GM23338 (cell line): Measurements from ENCODE around the gene APOL2.

Source experiments
- CREB1 ChIP-seq: fragments of 250-450 bp; sonication (Bioruptor Pico); IDR thresholded peaks from 2 replicates; pipeline ENCODE4 v1.5.0; 2020; ENCODE audit warnings: low read depth, mild to moderate bottlenecking, moderate library complexity
- CTCF ChIP-seq, 2 experiments: fragments of 200-600 bp in 1 of 2; sonication (generic) in 1 of 2; conservative IDR thresholded peaks; 2 replicates each; pipeline versions ENCODE4 v1.5.1 to v1.6.1; 2016 to 2017; ENCODE audit warnings: antibody characterized with exemption in 2 of 2, low read depth in 2 of 2, mild to moderate bottlenecking in 2 of 2, moderate library complexity in 1 of 2
- ETS1 ChIP-seq: IDR thresholded peaks from 2 replicates; pipeline ENCODE4 v1.6.1; 2016; ENCODE audit warnings: antibody characterized with exemption
- EZH2 ChIP-seq: fragments of 200-600 bp; sonication (generic); IDR thresholded peaks from one replicate; pipeline ENCODE4 v1.8.0; 2017; ENCODE audit warnings: antibody characterized with exemption, mild to moderate bottlenecking, low read depth; ENCODE audit not compliant: unreplicated experiment
- EZH2phosphoT487 ChIP-seq: fragments of 200-600 bp; sonication (generic); IDR thresholded peaks from one replicate; pipeline ENCODE4 v1.8.1; 2018; ENCODE audit warnings: antibody characterized with exemption; ENCODE audit not compliant: unreplicated experiment
- JUNB ChIP-seq: IDR thresholded peaks from one replicate; pipeline ENCODE4 v1.6.1; 2016; ENCODE audit warnings: antibody characterized with exemption; ENCODE audit not compliant: unreplicated experiment
- POLR2AphosphoS5 ChIP-seq: IDR thresholded peaks from 2 replicates; pipeline ENCODE4 v1.6.1; 2016; ENCODE audit warnings: antibody characterized with exemption, low read depth
- REST ChIP-seq: IDR thresholded peaks from one replicate; pipeline ENCODE4 v1.6.1; 2018; ENCODE audit warnings: antibody characterized with exemption; ENCODE audit not compliant: unreplicated experiment
- ZNF114 ChIP-seq: fragments of 250-450 bp; sonication (Bioruptor Pico); IDR thresholded peaks from 2 replicates; pipeline ENCODE4 v1.5.0; 2020; ENCODE audit warnings: mild to moderate bottlenecking, moderate library complexity

GRCh38 chr22:36236388-36237319, 2.7 kb downstream of the APOL2 start:
- TF ChIP-seq CTCF (conservative IDR thresholded peaks at IDR 0.05; ENCODE audit: low read depth in 2 of 2) (no peak), EZH2 (no peak), CREB1 (CRISPR knock-in tag) (no peak), POLR2AphosphoS5 (no peak), ETS1 (no peak), EZH2phosphoT487 (no peak), ZNF114 (CRISPR knock-in tag) (no peak), REST (no peak), JUNB (no peak)
